ENCODE results near the gene INTS1.

INTS1 gene

DNA sequence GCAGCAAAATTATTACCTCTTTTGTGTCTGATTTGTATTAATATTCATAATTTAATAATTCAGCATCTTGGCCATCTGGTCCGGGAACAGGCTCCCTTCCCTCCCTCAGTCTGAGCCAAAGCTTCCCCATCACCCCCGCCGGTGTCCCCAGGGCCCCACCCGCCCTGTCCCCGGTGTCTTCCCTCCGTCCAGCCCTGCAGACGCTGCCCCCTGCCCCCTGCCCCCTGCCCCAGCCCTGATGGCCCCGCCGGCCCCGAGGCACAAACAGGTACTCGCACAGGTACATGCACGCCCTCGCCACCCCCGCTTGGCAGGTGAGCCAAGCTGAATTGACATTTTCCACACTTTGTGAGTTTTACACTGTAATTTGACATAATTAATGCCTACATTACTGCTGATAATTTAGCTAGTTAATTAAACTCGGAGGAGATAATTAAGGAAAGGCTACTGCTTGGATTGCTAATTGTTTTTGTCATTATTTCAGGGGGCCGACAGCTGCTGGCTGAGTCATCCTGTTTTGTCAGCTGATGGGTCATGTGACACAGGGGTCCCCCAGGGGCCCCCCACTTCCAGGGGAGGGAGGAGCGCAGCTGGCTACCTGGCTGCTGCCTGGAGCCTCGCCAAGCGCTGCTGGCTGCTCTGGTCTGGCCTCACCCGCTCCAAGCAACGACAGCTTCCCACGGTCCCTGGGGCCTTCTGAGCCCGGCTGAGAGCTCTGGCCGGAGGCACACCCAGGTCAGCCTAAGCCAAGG lies 81.5 kb downstream of the INTS1 start:
- Histone ChIP-seq H2AFZ (ENCODE audit: low read length) (no peak overlapping the region), H3K27me3 (ENCODE audit: insufficient read depth, low read length) (no peaks in the 10 kb centered on the region; the same call in 1 of the 2 replicates), H3K9me3 (ENCODE audit: low read length) (no peaks in the 10 kb centered on the region), H3K36me3 (ENCODE audit: insufficient read depth, low read length) (no peaks in the 10 kb centered on the region), H3K4me3 (ENCODE audit: low read depth, low read length, poor library complexity, severe bottlenecking) (no peak overlapping the region), H3F3A (ENCODE audit: insufficient read depth, low read length) (no peaks in the 10 kb centered on the region), H3K4me1 (ENCODE audit: insufficient read depth, low read length, severe bottlenecking) (no peaks in the 10 kb centered on the region), H3K79me2 (ENCODE audit: insufficient read depth, low read length) (no peaks in the 10 kb centered on the region), H3K27ac (ENCODE audit: low read depth, low read length, poor library complexity, severe bottlenecking) (no peak overlapping the region), H4K20me1 (ENCODE audit: insufficient read depth, low read length) (no peaks in the 10 kb centered on the region), H3K4me2 (ENCODE audit: low read length) (no peak overlapping the region), H3K9ac (ENCODE audit: low read length) (no peak overlapping the region), H3K9me2 (ENCODE audit: low read depth, low read length) (no peaks in the 10 kb centered on the region)
- TF ChIP-seq EZH2 (IDR thresholded peaks at IDR 0.05; ENCODE audit: borderline replicate concordance, low read length) = no peak

DNA sequence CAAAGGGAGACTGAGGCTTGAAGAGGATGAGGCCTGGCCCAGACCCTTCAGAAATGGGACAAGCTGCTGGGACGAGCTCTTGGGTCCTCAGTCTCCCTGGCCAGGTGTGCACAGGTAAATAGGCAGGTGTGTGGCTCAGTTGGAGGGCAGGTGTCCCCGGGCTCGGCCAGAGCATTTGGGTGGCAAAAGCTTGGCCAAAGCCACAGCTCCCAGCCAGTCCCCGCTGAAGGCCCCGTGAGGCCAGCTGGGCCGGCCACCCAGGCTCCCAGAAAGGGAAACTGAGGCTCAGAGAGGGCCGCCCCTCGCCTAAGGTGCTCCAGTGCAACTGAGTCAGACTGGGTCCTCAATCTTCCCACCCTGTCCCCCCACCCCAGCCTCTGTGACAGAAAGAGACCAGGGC lies 82.2 kb downstream of the INTS1 start:
- no peak overlapping the region for H3K9ac ChIP-seq (ENCODE audit: low read length)
- TF ChIP-seq EZH2 (IDR thresholded peaks at IDR 0.05; ENCODE audit: borderline replicate concordance, low read length) = no peak
- TF ChIP-seq, protein P1, sequence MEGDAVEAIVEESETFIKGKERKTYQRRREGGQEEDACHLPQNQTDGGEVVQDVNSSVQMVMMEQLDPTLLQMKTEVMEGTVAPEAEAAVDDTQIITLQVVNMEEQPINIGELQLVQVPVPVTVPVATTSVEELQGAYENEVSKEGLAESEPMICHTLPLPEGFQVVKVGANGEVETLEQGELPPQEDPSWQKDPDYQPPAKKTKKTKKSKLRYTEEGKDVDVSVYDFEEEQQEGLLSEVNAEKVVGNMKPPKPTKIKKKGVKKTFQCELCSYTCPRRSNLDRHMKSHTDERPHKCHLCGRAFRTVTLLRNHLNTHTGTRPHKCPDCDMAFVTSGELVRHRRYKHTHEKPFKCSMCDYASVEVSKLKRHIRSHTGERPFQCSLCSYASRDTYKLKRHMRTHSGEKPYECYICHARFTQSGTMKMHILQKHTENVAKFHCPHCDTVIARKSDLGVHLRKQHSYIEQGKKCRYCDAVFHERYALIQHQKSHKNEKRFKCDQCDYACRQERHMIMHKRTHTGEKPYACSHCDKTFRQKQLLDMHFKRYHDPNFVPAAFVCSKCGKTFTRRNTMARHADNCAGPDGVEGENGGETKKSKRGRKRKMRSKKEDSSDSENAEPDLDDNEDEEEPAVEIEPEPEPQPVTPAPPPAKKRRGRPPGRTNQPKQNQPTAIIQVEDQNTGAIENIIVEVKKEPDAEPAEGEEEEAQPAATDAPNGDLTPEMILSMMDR (IDR thresholded peaks at IDR 0.05; ENCODE audit: low read length) = no peak
- H3K79me2 ChIP-seq (ENCODE audit: insufficient read depth, low read length) = no peaks in the 10 kb centered on the region
- H3K4me1 ChIP-seq (ENCODE audit: insufficient read depth, low read length, severe bottlenecking) = no peaks in the 10 kb centered on the region
- H2AFZ ChIP-seq (ENCODE audit: low read length) = no peak overlapping the region
- H3K27me3 ChIP-seq (ENCODE audit: insufficient read depth, low read length) = no peaks in the 10 kb centered on the region; the same call in 1 of the 2 replicates
- H3K36me3 ChIP-seq (ENCODE audit: insufficient read depth, low read length) = no peaks in the 10 kb centered on the region
- H3K4me3 ChIP-seq (ENCODE audit: low read depth, low read length, poor library complexity, severe bottlenecking) = no peak overlapping the region
- H3K27ac ChIP-seq (ENCODE audit: low read depth, low read length, poor library complexity, severe bottlenecking) = no peak overlapping the region
- no peak overlapping the region for H3K4me2 ChIP-seq (ENCODE audit: low read length)
- H3K9me3 ChIP-seq (ENCODE audit: low read length) = no peaks in the 10 kb centered on the region
- H3K9me2 ChIP-seq (ENCODE audit: low read depth, low read length) = no peaks in the 10 kb centered on the region
- H4K20me1 ChIP-seq (ENCODE audit: insufficient read depth, low read length) = no peaks in the 10 kb centered on the region
- H3F3A ChIP-seq (ENCODE audit: insufficient read depth, low read length) = no peaks in the 10 kb centered on the region

DNA sequence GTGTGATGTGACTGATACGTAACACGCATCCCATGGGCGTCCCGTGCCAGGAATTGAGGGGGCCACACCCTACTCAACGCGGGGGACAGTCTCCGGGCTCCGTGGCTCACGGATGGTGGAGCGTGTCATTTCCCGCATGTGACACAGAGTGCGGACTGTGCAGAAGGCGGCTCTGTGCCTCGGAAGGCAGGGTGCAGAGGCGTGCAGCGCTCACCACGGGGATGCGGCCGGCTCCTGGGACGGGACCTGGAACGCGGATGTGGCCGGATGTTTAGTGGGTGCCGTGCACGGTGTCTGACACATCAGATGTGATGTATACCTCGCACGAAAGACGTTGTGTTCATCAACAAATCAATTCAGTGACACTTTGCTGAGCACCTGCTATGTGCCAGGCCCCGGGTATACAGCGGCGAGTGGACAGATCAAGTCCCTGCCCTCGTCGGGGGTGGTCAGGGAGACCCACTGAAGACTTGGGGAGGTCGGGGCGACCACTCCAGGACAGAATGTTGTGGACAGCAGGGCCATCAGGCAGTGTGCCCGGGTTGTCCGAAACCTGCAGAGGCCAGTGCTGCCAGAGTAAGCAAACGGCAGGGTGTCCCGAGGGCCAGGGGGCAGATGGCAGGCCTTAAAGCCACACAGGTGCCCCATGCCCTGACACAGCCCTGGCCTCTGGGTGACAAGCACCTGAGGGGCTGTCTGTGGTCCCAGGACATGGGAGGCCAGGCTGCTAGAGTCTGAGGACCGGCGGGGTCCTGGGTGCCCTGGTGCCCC lies 83.0 kb downstream of the INTS1 start:
- Histone ChIP-seq H3K9me2 (ENCODE audit: low read depth, low read length) (no peaks in the 10 kb centered on the region), H3K4me3 (ENCODE audit: low read depth, low read length, poor library complexity, severe bottlenecking) (no peak overlapping the region), H3K36me3 (ENCODE audit: insufficient read depth, low read length) (no peaks in the 10 kb centered on the region), H3K27me3 (ENCODE audit: insufficient read depth, low read length) (no peaks in the 10 kb centered on the region; the same call in 1 of the 2 replicates), H2AFZ (ENCODE audit: low read length) (no peak overlapping the region), H3K9ac (ENCODE audit: low read length) (no peak overlapping the region), H3K9me3 (ENCODE audit: low read length) (no peaks in the 10 kb centered on the region), H4K20me1 (ENCODE audit: insufficient read depth, low read length) (no peaks in the 10 kb centered on the region), H3K79me2 (ENCODE audit: insufficient read depth, low read length) (no peaks in the 10 kb centered on the region), H3K4me2 (ENCODE audit: low read length) (no peak overlapping the region), H3F3A (ENCODE audit: insufficient read depth, low read length) (no peaks in the 10 kb centered on the region), H3K4me1 (ENCODE audit: insufficient read depth, low read length, severe bottlenecking) (no peaks in the 10 kb centered on the region), H3K27ac (ENCODE audit: low read depth, low read length, poor library complexity, severe bottlenecking) (no peak overlapping the region)
- TF ChIP-seq, protein P1 (IDR thresholded peaks at IDR 0.05; ENCODE audit: low read length) = no peak
- TF ChIP-seq EZH2 (IDR thresholded peaks at IDR 0.05; ENCODE audit: borderline replicate concordance, low read length) = no peak

Measured in OCI-LY1 (cell line).